ENCODE results near the gene HPDL. TPM values are rescaled to one million over a fixed set of nuclear protein-coding genes. Genes with fewer than 3 reads are reported as not detected.
A peak's percentile ranks its signal among the peaks of the same experiment; 100 is the strongest.

The HPDL gene
- total and polyA plus RNA-seq, 3 experiments from 2014 or later, result 1.4 to 42.4 (median 41.5) TPM

DNA sequence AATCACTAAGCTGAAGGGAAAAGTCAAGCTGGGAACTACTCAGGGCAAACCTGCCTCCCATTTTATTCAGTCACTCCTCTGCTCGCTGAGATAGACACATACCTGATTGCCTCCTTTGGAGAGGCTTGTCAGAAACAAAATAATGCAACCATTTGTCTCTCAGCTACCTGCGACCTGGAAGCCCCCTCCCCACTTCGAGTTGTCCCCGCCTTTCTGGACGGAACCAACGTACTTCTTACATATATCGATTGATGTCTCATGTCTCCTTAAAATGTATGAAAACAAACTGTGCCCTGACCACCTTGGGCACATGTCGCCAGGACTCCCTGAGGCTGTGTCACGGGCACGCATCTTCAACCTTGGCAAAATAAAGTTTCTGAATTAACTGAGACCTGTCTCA, 21.5 kb upstream of the HPDL start:
- H3K4me3 ChIP-seq (ENCODE audit: low read length), result no peak overlapping the region
- Mint-ChIP-seq H3K27me3 (peaks cover 0 to 3% of the 10 kb centered on the region in 2 donors), H3K4me3 (peak overlapping the region; percentile 45 to 97 (median 90)), H3K9me3 (no peaks in the 10 kb centered on the region), H3K4me1 (peaks cover 15 to 37% (median 30%) of the 10 kb centered on the region in 3 donors), H3K27ac (peak overlapping the region; percentile 6 to 99 (median 96)), H3K36me3 (peaks cover 0 to 3% (median 0%) of the 10 kb centered on the region in 3 donors)
- no peaks in the 10 kb centered on the region for H3K9me3 ChIP-seq (ENCODE audit: low read length)
- ChIA-PET POLR2A (interaction anchor here (0.7 to 0.8 kb wide), 2 partner anchors 35 kb away, joined by 3 to 4 read pairs; partner anchors contain the start of genes MUTYH and TOE1), CTCF (interaction anchor here (0.7 to 12.0 kb wide), 5 partner anchors 9 to 505 kb away, joined by 3 to 173 read pairs (median 3); partner anchors contain the start of genes HECTD3, MUTYH, PLK3 and TOE1)
- H3K36me3 ChIP-seq (ENCODE audit: insufficient read depth, low read length), result no peaks in the 10 kb centered on the region
- no peak for DNase-seq
- no peaks in the 10 kb centered on the region for H3K27me3 ChIP-seq (ENCODE audit: insufficient read depth, low read length, poor library complexity, severe bottlenecking)
- H3K4me1 ChIP-seq (ENCODE audit: insufficient read depth, low read length), result peaks cover 8% of the 10 kb centered on the region
- no peak overlapping the region for H3K27ac ChIP-seq (ENCODE audit: low read depth, low read length)

DNA sequence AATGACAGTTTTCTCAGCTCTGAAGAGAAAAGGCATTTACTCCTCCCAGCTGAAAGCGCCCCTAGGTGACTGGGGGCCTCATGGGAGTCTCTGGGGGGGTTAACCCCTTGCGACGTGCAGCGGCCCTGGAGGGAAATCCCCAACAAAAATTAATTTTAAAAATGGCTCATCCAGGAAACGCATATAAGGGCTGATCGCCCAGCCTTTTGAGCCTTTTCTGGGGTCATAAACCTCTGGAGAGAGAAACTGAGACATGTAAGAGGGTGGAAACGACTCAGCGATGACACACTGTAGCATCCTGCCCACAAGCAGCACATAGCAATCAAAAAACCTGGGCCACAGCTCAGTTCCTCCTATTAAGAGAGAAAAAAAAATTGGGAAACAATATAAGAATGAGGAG, 20.4 kb upstream of the HPDL start:
- H3K27me3 ChIP-seq (ENCODE audit: insufficient read depth, low read length, poor library complexity, severe bottlenecking), result no peaks in the 10 kb centered on the region
- CTCF ChIA-PET, result interaction anchor here (1.2 to 12.0 kb wide), 3 partner anchors 34 to 294 kb away, joined by 3 to 173 read pairs (median 14); partner anchors contain the start of genes HECTD3, MUTYH, TOE1 and UROD
- no peak for DNase-seq
- Mint-ChIP-seq H3K27ac (peak overlapping the region in 6 of 8 donors; percentile 0 to 86 (median 47)), H3K9me3 (no peaks in the 10 kb centered on the region), H3K27me3 (peaks cover 0 to 3% of the 10 kb centered on the region in 2 donors), H3K36me3 (peaks cover 0 to 3% (median 0%) of the 10 kb centered on the region in 3 donors), H3K4me1 (peaks cover 15 to 34% (median 30%) of the 10 kb centered on the region in 3 donors), H3K4me3 (peak overlapping the region in 2 of 7 donors; percentile 5 to 91)
- no peaks in the 10 kb centered on the region for H3K9me3 ChIP-seq (ENCODE audit: low read length)
- H3K4me3 ChIP-seq (ENCODE audit: low read length), result no peak overlapping the region
- POLR2A ChIA-PET, result interaction anchor here (1.0 kb wide), 1 partner anchor 34 kb away, joined by 4 read pairs; the partner anchor contains the start of genes MUTYH and TOE1
- H3K27ac ChIP-seq (ENCODE audit: low read depth, low read length), result no peak overlapping the region
- H3K4me1 ChIP-seq (ENCODE audit: insufficient read depth, low read length), result peaks cover 8% of the 10 kb centered on the region
- H3K36me3 ChIP-seq (ENCODE audit: insufficient read depth, low read length), result no peaks in the 10 kb centered on the region

DNA sequence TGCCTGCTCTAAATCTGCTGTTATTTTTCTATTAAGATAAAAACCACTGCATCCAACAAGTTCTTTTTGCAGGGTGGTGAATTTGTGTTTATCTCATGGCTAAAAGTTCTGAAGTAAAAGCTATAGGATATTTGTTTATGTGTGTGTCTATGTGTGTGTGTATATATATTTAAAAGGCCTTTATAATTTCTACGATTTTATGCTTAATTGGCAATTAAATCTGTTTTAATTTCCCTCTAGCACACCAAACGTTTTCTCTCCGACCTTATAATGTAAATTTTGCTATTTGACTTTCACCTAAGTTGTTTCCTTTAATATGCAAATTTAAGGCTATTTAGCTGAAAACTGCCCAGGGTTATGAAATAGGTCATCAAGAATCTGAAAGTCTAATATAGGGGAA, 19.8 kb upstream of the HPDL start:
- peaks cover 13 to 34% (median 28%) of the 10 kb centered on the region in 3 donors for H3K4me1 Mint-ChIP-seq
- no peak for DNase-seq
- POLR2A ChIA-PET, result no interaction called here
- Histone ChIP-seq H3K36me3 (ENCODE audit: insufficient read depth, low read length) (no peaks in the 10 kb centered on the region), H3K4me1 (ENCODE audit: insufficient read depth, low read length) (peaks cover 8% of the 10 kb centered on the region), H3K4me3 (ENCODE audit: low read length) (no peak overlapping the region), H3K27ac (ENCODE audit: low read depth, low read length) (no peak overlapping the region), H3K27me3 (ENCODE audit: insufficient read depth, low read length, poor library complexity, severe bottlenecking) (no peaks in the 10 kb centered on the region), H3K9me3 (ENCODE audit: low read length) (no peaks in the 10 kb centered on the region)
- peak overlapping the region in 1 of 8 donors; percentile 62 for H3K27ac Mint-ChIP-seq
- H3K27me3 Mint-ChIP-seq, result peaks cover 0 to 3% of the 10 kb centered on the region in 2 donors
- CTCF ChIA-PET, result interaction anchor here (1.2 to 12.0 kb wide), 2 partner anchors 186 to 295 kb away, joined by 3 to 173 read pairs; partner anchors contain the start of genes HECTD3 and UROD
- H3K4me3 Mint-ChIP-seq, result peak overlapping the region in 1 of 7 donors; percentile 91
- no peaks in the 10 kb centered on the region for H3K9me3 Mint-ChIP-seq
- peaks cover 0 to 3% (median 0%) of the 10 kb centered on the region in 3 donors for H3K36me3 Mint-ChIP-seq

DNA sequence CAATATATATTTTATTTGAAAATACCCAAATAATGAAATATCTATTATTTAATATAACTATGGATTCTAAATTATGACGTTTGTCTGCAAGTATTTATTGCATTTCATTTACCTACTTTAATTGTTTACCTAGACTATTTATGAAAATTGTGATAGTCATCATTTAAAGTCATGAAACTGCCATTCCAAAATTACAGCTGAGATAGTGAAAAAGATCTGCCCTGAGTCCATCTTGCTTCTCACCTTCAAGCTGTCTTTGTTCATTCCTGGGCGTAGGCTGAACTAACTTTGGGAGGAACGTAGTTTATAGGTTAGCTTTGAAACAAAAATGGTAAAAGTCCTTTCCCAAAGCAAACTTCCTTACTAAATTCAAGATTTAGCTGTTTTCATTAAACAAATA, 12.4 kb upstream of the HPDL start:
- Mint-ChIP-seq H3K9me3 (no peaks in the 10 kb centered on the region), H3K27me3 (no peaks in the 10 kb centered on the region), H3K4me1 (no peaks in the 10 kb centered on the region), H3K27ac (no peak overlapping the region), H3K36me3 (no peaks in the 10 kb centered on the region), H3K4me3 (no peak overlapping the region)
- Histone ChIP-seq H3K4me3 (ENCODE audit: low read length) (no peak overlapping the region), H3K27me3 (ENCODE audit: insufficient read depth, low read length, poor library complexity, severe bottlenecking) (no peaks in the 10 kb centered on the region), H3K27ac (ENCODE audit: low read depth, low read length) (no peak overlapping the region), H3K36me3 (ENCODE audit: insufficient read depth, low read length) (no peaks in the 10 kb centered on the region), H3K4me1 (ENCODE audit: insufficient read depth, low read length) (no peaks in the 10 kb centered on the region), H3K9me3 (ENCODE audit: low read length) (no peaks in the 10 kb centered on the region)
- CTCF ChIA-PET, result interaction anchor here (0.7 to 1.3 kb wide), 2 partner anchors 9 to 11 kb away, joined by 3 read pairs; no protein-coding TSS in a partner anchor
- no peak for DNase-seq
- POLR2A ChIA-PET, result no interaction called here

DNA sequence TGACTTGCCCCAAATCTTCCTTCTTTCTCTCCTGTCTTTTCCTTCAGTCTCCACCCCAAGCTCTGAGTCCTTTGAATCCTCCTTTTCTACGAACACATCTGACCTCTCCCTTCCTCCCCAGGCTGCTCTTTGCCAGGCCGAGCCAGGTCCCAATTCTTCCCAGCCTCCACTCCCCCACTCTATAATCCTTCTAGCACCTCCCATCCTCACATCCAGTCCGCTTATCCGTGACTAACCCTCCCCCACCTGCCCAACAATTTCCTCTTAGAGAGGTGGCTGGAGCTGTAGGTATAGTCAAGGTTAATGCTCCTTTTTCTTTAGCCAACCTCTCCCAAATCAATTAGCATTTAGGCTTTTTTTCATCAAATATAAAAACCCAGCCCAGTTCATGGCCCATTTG, 9.5 kb upstream of the HPDL start:
- Histone ChIP-seq H3K36me3 (ENCODE audit: insufficient read depth, low read length) (no peaks in the 10 kb centered on the region), H3K4me3 (ENCODE audit: low read length) (no peak overlapping the region), H3K4me1 (ENCODE audit: insufficient read depth, low read length) (no peaks in the 10 kb centered on the region), H3K27me3 (ENCODE audit: insufficient read depth, low read length, poor library complexity, severe bottlenecking) (no peaks in the 10 kb centered on the region), H3K9me3 (ENCODE audit: low read length) (no peaks in the 10 kb centered on the region), H3K27ac (ENCODE audit: low read depth, low read length) (no peak overlapping the region)
- no peak overlapping the region for H3K27ac Mint-ChIP-seq
- no peaks in the 10 kb centered on the region for H3K36me3 Mint-ChIP-seq
- ChIA-PET CTCF (interaction anchor here (0.7 kb wide), 1 partner anchor 167 kb away, joined by 3 read pairs; no protein-coding TSS in a partner anchor), POLR2A (no interaction called here)
- no peaks in the 10 kb centered on the region for H3K27me3 Mint-ChIP-seq
- H3K4me1 Mint-ChIP-seq, result no peaks in the 10 kb centered on the region
- DNase-seq, result no peak
- H3K4me3 Mint-ChIP-seq, result no peak overlapping the region
- no peaks in the 10 kb centered on the region for H3K9me3 Mint-ChIP-seq

DNA sequence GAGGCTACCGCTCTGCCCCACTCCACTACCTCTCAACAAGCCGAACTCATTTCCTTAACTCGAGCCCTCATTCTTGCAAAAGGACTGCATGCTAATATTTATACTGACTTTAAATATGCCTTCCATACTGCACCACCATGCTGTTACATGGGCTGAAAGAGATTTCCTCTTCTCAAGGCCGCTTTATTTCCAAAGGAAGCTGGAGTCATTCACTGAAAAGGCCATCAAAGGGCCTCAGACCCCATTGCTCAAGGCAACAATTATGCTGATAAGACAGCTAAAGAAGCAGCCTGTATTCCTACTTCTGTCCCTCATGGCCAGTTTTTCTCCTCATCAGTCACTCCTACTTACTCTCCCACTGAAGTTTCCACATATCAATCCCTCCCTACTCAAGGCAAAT, 6.9 kb upstream of the HPDL start:
- Histone ChIP-seq H3K36me3 (ENCODE audit: insufficient read depth, low read length) (no peaks in the 10 kb centered on the region), H3K27ac (ENCODE audit: low read depth, low read length) (no peak overlapping the region), H3K9me3 (ENCODE audit: low read length) (no peaks in the 10 kb centered on the region), H3K4me1 (ENCODE audit: insufficient read depth, low read length) (no peaks in the 10 kb centered on the region), H3K27me3 (ENCODE audit: insufficient read depth, low read length, poor library complexity, severe bottlenecking) (no peaks in the 10 kb centered on the region), H3K4me3 (ENCODE audit: low read length) (no peak overlapping the region)
- no peak for DNase-seq
- H3K4me3 Mint-ChIP-seq, result no peak overlapping the region
- H3K36me3 Mint-ChIP-seq, result no peaks in the 10 kb centered on the region
- H3K4me1 Mint-ChIP-seq, result no peaks in the 10 kb centered on the region
- H3K27ac Mint-ChIP-seq, result no peak overlapping the region
- POLR2A ChIA-PET, result no interaction called here
- no peaks in the 10 kb centered on the region for H3K27me3 Mint-ChIP-seq
- CTCF ChIA-PET, result no interaction called here
- H3K9me3 Mint-ChIP-seq, result no peaks in the 10 kb centered on the region

DNA sequence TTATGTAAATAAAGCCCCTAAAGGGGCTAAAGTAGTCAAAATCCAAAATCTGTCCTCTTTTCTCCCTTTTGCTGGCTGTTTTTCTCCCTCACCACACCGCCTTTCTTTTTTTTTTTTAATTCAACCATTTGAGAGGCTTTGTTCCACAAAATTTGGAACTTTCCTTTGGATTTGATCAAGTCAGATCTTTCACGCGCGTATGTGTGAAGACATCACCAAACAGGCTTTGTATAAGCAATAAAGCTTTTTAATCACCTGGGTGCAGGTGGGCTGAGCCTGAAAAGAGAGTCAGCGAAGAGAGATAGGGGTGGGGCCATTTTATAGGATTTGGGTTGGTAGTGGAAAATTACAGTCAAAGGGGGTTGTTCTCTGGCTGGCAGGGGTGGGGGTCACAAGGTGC, 5.3 kb upstream of the HPDL start:
- H3K4me1 Mint-ChIP-seq, result peaks cover 0 to 2% (median 0%) of the 10 kb centered on the region in 3 donors
- H3K4me3 Mint-ChIP-seq, result no peak overlapping the region
- no peaks in the 10 kb centered on the region for H3K36me3 ChIP-seq (ENCODE audit: insufficient read depth, low read length)
- H3K9me3 Mint-ChIP-seq, result no peaks in the 10 kb centered on the region
- no peaks in the 10 kb centered on the region for H3K27me3 Mint-ChIP-seq
- no peaks in the 10 kb centered on the region for H3K9me3 ChIP-seq (ENCODE audit: low read length)
- H3K4me3 ChIP-seq (ENCODE audit: low read length), result no peak overlapping the region
- CTCF ChIA-PET, result no interaction called here
- no peaks in the 10 kb centered on the region for H3K27me3 ChIP-seq (ENCODE audit: insufficient read depth, low read length, poor library complexity, severe bottlenecking)
- H3K4me1 ChIP-seq (ENCODE audit: insufficient read depth, low read length), result peaks cover 3% of the 10 kb centered on the region
- POLR2A ChIA-PET, result no interaction called here
- DNase-seq, result no peak
- no peak overlapping the region for H3K27ac Mint-ChIP-seq
- H3K36me3 Mint-ChIP-seq, result no peaks in the 10 kb centered on the region
- H3K27ac ChIP-seq (ENCODE audit: low read depth, low read length), result no peak overlapping the region

DNA sequence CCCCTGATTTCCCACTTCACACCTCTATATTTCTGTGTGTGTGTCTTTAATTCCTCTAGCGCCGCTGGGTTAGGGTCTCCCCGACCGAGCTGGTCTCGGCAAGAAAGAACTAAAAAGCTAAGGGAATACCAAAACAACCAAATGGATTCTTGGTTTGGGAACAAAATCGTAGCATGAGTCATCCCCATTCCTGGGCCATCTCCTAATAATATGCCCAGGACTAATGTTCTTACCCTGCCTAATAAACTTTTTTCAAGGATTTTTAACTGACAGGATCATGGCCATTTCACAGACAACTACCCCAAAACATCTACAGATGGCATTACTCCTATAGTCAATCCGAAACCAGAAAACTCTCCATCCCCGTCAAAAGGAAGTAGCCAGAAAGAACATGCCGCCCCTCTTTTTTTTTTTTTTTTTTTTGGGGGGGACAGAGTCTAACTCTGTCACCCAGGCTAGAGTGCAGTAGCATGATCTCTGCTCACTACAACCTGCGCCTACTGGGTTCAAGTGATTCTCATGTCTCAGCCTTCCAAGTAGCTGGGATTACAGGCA, 4.1 kb upstream of the HPDL start:
- POLR2A ChIA-PET, result interaction anchor here (0.7 kb wide), 1 partner anchor 173 kb away, joined by 3 read pairs; no protein-coding TSS in a partner anchor
- Histone ChIP-seq H3K4me3 (ENCODE audit: low read length) (no peak overlapping the region), H3K27me3 (ENCODE audit: insufficient read depth, low read length, poor library complexity, severe bottlenecking) (no peaks in the 10 kb centered on the region), H3K9me3 (ENCODE audit: low read length) (no peaks in the 10 kb centered on the region), H3K4me1 (ENCODE audit: insufficient read depth, low read length) (peaks cover 9% of the 10 kb centered on the region), H3K36me3 (ENCODE audit: insufficient read depth, low read length) (no peaks in the 10 kb centered on the region), H3K27ac (ENCODE audit: low read depth, low read length) (no peak overlapping the region)
- Mint-ChIP-seq H3K4me3 (no peak overlapping the region), H3K27ac (no peak overlapping the region), H3K9me3 (no peaks in the 10 kb centered on the region), H3K36me3 (no peaks in the 10 kb centered on the region), H3K27me3 (no peaks in the 10 kb centered on the region), H3K4me1 (peaks cover 0 to 7% (median 0%) of the 10 kb centered on the region in 3 donors)
- no peak for DNase-seq
- CTCF ChIA-PET, result no interaction called here
